Mucosa of stomach (tissue), 1 donor: Measurements from ENCODE around the gene DCTN4.

ENCODE experiments used
- H3K27me3 ChIP-seq: one replicate; pipeline ENCODE4 v1.7.0; 2013; ENCODE audit warnings: mild to moderate bottlenecking, low read length; ENCODE audit not compliant: control insufficient read depth, insufficient read depth
- H3K36me3 ChIP-seq: one replicate; pipeline ENCODE4 v1.7.0; 2013; ENCODE audit warnings: low read length; ENCODE audit not compliant: control insufficient read depth, insufficient read depth
- H3K4me1 ChIP-seq: one replicate; pipeline ENCODE4 v1.7.0; 2013; ENCODE audit warnings: mild to moderate bottlenecking, low read length; ENCODE audit not compliant: control insufficient read depth, insufficient read depth
- H3K4me3 ChIP-seq: one replicate; pipeline ENCODE4 v1.7.0; 2013; ENCODE audit warnings: low read length
- H3K9ac ChIP-seq: one replicate; pipeline ENCODE4 v1.7.0; 2013; ENCODE audit warnings: mild to moderate bottlenecking, low read length, moderate library complexity
- H3K9me3 ChIP-seq: one replicate; pipeline ENCODE4 v1.7.0; 2013; ENCODE audit warnings: mild to moderate bottlenecking, low read length, moderate library complexity; ENCODE audit not compliant: control insufficient read depth
- donor health status: Pancreatic carcinoma.

DCTN4 gene

GRCh38 chr5:150706776-150707390, 51.9 kb downstream of the DCTN4 start:
- Histone ChIP-seq H3K9ac (no peak overlapping the region), H3K4me3 (no peak overlapping the region), H3K27me3 (no peaks in the 10 kb centered on the region), H3K9me3 (no peaks in the 10 kb centered on the region), H3K4me1 (no peaks in the 10 kb centered on the region), H3K36me3 (peaks cover 7% of the 10 kb centered on the region)

DNA sequence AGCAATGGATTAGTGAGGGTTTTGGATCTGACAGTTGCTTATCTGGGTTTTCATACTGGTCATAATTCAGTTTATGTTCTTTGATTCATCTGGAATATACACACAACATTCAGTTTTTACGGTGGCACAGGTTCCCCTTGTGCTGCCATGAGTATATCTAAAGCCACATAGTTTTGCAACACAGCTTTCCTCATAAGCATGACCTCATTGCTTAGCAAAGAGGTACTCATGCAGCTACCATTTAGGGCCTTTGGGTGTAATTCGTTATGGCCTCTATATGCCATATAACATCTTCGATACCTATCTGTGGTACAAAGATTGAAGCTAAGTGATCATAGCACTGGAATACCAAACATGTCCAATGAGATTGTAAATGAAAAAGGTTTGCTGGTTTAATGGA, 55.1 kb downstream of the DCTN4 start:
- Histone ChIP-seq H3K27me3 (no peaks in the 10 kb centered on the region), H3K9ac (no peak overlapping the region), H3K9me3 (no peaks in the 10 kb centered on the region), H3K4me3 (no peak overlapping the region), H3K4me1 (peaks cover 6% of the 10 kb centered on the region), H3K36me3 (no peaks in the 10 kb centered on the region)

GRCh38 chr5:150700594-150701377, 58.0 kb downstream of the DCTN4 start, which contains the start of gene RBM22:
RBM22 (minus strand) TSS chr5:150701062; CDS start chr5:150700985, 77 bp downstream.
- Histone ChIP-seq H3K4me1 (peaks cover 6% of the 10 kb centered on the region), H3K9me3 (no peaks in the 10 kb centered on the region), H3K4me3 (peak within 1 kb of the TSS; percentile 98), H3K36me3 (peaks cover 3% of the 10 kb centered on the region), H3K27me3 (no peaks in the 10 kb centered on the region), H3K9ac (peak within 1 kb of the TSS; percentile 98)

DNA sequence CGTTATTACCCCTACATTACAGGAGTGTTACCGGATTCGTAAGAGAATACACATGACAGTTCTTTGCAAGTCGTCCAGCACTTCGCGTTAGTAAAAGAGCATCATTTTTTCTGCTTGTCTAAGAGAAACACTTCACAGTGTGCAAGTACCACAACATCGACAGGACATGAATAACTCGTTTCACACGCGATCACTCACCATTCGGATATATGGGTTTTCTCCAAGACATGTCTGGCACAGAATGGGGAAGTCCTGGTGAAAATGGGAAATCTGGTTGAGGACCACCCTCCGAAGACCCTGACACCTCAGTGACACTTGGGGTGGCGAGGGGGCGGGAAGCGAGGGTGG, 58.6 kb downstream of the DCTN4 start:
- peak overlapping the region; percentile 98 for H3K4me3 ChIP-seq
- peaks cover 3% of the 10 kb centered on the region for H3K36me3 ChIP-seq
- H3K27me3 ChIP-seq, result no peaks in the 10 kb centered on the region
- peaks cover 6% of the 10 kb centered on the region for H3K4me1 ChIP-seq
- peak overlapping the region; percentile 98 for H3K9ac ChIP-seq
- no peaks in the 10 kb centered on the region for H3K9me3 ChIP-seq

- H3K36me3 ChIP-seq, result peaks cover 29% of the 10 kb centered on the region
- no peaks in the 10 kb centered on the region for H3K9me3 ChIP-seq
- no peak overlapping the region for H3K4me3 ChIP-seq
- peaks cover 4% of the 10 kb centered on the region for H3K4me1 ChIP-seq
- H3K27me3 ChIP-seq, result no peaks in the 10 kb centered on the region
- no peak overlapping the region for H3K9ac ChIP-seq
These were observed 64.2 kb downstream of the DCTN4 start for GRCh38 chr5:150694612-150695011.

DNA sequence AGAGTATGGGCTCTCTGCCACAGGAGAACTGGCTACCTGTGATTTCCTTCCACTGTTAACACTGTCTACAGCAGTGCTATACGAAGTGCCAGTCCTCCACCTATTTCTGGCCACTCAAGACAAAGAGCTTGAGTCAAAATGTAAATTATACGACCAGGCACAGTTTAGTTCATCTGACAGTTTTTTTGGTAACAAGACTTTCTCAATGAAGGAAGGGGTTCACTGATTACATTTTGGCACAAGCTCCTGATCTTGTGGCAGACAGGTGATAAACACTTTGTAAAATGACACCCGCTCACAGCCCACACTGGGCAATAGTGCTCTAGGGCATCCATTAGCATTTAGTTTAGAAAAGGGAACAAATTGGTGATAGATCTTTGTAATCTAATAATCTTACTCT, 66.5 kb downstream of the DCTN4 start:
- Histone ChIP-seq H3K9ac (no peak overlapping the region), H3K4me3 (no peak overlapping the region), H3K27me3 (no peaks in the 10 kb centered on the region), H3K36me3 (peaks cover 29% of the 10 kb centered on the region), H3K9me3 (no peaks in the 10 kb centered on the region), H3K4me1 (no peaks in the 10 kb centered on the region)

DNA sequence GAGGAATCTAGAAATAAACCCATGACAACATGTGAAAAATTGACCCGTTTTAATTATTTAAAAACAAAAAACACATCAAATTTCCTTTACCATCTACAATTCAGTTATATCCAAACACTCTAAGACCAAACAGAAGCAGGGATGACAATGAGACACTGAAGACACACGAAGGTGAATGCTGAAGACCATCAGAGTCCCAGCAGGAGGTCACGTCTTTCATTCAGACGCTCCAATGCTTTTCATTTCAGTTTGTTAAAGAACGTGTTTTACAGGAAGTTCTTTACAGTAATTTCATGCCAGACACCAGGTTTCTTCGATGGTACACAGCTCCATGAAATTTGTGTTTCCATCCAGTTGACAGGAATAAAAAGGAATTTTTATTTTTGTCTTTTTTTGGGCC, 68.1 kb downstream of the DCTN4 start:
- Histone ChIP-seq H3K27me3 (no peaks in the 10 kb centered on the region), H3K4me1 (no peaks in the 10 kb centered on the region), H3K36me3 (peaks cover 26% of the 10 kb centered on the region), H3K9me3 (no peaks in the 10 kb centered on the region), H3K4me3 (no peak overlapping the region), H3K9ac (no peak overlapping the region)

DNA sequence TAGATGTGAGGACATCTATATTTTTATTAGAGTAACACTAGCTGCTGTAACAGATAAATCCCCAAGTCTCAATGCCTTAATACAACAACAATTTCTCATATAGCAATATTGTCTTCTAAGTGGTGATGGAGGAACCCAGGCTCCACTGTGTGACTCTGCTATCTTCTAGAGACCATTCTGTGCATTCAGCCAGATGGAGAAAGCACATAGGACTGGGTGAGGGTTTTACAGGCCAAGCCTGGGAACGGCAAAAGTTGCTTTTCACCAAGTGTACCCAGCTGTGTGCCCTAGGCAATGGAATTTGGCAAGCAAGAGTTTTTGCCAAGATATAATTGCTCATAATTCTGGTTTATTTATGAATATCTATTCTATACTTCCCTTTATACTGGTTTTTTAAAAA, 69.7 kb downstream of the DCTN4 start:
- Histone ChIP-seq H3K4me3 (no peak overlapping the region), H3K36me3 (peaks cover 16% of the 10 kb centered on the region), H3K27me3 (no peaks in the 10 kb centered on the region)

GRCh38 chr5:150676578-150676977, 82.2 kb downstream of the DCTN4 start:
- peaks cover 15% of the 10 kb centered on the region for H3K27me3 ChIP-seq
- H3K4me1 ChIP-seq, result peaks cover 12% of the 10 kb centered on the region
- H3K4me3 ChIP-seq, result no peak overlapping the region
- H3K36me3 ChIP-seq, result no peaks in the 10 kb centered on the region
- no peak overlapping the region for H3K9ac ChIP-seq
- H3K9me3 ChIP-seq, result no peaks in the 10 kb centered on the region

More for the DNA sequence above, 69.7 kb downstream of the DCTN4 start:
- H3K9me3 ChIP-seq, result no peaks in the 10 kb centered on the region
- H3K4me1 ChIP-seq, result no peaks in the 10 kb centered on the region
- no peak overlapping the region for H3K9ac ChIP-seq

DNA sequence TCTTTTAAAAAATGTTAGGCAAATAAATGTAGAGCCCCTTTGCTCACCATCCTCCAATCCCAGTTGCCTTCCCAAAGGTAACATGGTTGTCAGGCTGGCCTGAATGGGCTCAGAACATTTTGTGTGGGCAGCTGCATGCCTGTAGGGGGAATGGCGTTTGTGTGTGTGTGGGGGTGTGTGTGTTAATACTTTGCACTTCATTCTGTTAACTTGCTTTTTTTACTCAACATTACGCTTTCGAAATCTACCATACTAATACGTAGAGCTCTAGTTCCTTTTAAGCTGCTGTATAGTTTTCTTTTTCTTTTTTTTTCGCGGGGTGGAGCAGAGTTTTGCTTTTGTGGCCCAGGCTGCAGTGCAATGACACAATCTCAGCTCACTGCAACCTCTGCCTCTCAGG, 83.7 kb downstream of the DCTN4 start:
- H3K27me3 ChIP-seq, result peaks cover 29% of the 10 kb centered on the region
- H3K36me3 ChIP-seq, result no peaks in the 10 kb centered on the region
- H3K4me1 ChIP-seq, result peaks cover 12% of the 10 kb centered on the region
- H3K4me3 ChIP-seq, result no peak overlapping the region
- no peaks in the 10 kb centered on the region for H3K9me3 ChIP-seq
- no peak overlapping the region for H3K9ac ChIP-seq

DNA sequence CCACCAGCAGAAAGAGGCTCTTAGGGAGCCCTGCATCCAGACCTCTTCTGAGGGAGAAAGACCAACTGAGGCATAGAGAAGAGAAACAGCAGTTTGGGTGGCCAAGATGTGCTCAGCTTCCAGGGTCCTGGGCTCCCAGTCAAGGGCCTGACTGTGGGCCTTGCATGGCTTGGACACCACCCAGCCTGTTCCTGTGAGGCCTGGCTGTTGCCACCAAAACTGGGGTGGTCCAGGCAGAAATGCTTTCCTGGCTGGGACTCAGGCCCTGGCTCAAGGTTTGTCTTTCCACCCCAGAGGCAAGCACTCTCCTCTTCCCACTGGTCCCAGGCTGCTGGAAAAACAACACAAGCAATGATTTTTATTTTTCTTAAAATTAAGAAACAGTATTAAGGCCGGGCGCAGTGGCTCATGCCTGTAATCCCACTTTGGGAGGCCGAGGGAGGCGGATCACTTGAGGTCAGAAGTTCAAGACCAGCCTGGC, 84.4 kb downstream of the DCTN4 start:
- Histone ChIP-seq H3K4me3 (no peak overlapping the region), H3K9ac (no peak overlapping the region), H3K4me1 (peaks cover 12% of the 10 kb centered on the region), H3K27me3 (peaks cover 30% of the 10 kb centered on the region), H3K36me3 (no peaks in the 10 kb centered on the region), H3K9me3 (no peaks in the 10 kb centered on the region)

- Histone ChIP-seq H3K27me3 (peaks cover 30% of the 10 kb centered on the region), H3K9ac (no peak overlapping the region), H3K4me1 (peaks cover 12% of the 10 kb centered on the region), H3K36me3 (no peaks in the 10 kb centered on the region), H3K4me3 (no peak overlapping the region), H3K9me3 (no peaks in the 10 kb centered on the region)
These were observed 85.9 kb downstream of the DCTN4 start for GRCh38 chr5:150672884-150673275.
